IMR-90 (cell line): ENCODE results near the gene RUFY4. TPM values are rescaled to one million over a fixed set of nuclear protein-coding genes. Genes with fewer than 3 reads are reported as not detected.

Source experiments
- ATAC-seq: fragments of 200-7000 bp; cut with Tn5 transposase; 2 replicates; pipeline ENCODE4 v1.9.1; 2020; ENCODE audit warnings: low read depth, mild to moderate bottlenecking, moderate library complexity
- BruUV-seq: library from RNA; stranded (reverse); fragments of 400-500 nt; replicated peaks from 2 replicates; lab custom pipeline; 2021; lab: Mats Ljungman, UMichigan
- CTCF ChIA-PET: fragments of 300-600 bp; formaldehyde crosslinking; extraction: SDS; loops from one replicate; lab custom pipeline; 2021; ENCODE audit warnings: antibody characterized with exemption; lab: Yijun Ruan, JAX
- POLR2A ChIA-PET: fragments of 300-600 bp; sonication (Branson Sonifier 250); formaldehyde crosslinking; loops from one replicate; lab custom pipeline; 2022; ENCODE audit warnings: antibody characterized with exemption; ENCODE audit not compliant: unreplicated experiment; lab: Charles Lee
- DNase-seq: peaks from one replicate; pipeline ENCODE4 v3.0.0; 2013
- H2AFZ ChIP-seq: replicated peaks from 2 replicates; pipeline ENCODE3; 2013; ENCODE audit warnings: low read length, mild to moderate bottlenecking; ENCODE audit not compliant: poor library complexity
- H2AK5ac ChIP-seq: 2 replicates; pipeline ENCODE4 v1.6.1; 2013; ENCODE audit warnings: low read depth, low read length, inconsistent platforms
- H2AK9ac ChIP-seq: replicated peaks from 2 replicates; pipeline ENCODE3; 2013; ENCODE audit warnings: mild to moderate bottlenecking, low read depth, low read length, moderate library complexity; ENCODE audit not compliant: poor library complexity
- H2BK120ac ChIP-seq: 2 replicates; pipeline ENCODE4 v1.6.1; 2013; ENCODE audit warnings: low read depth, low read length, inconsistent platforms
- H2BK15ac ChIP-seq: 3 replicates; pipeline ENCODE4 v1.6.1; 2013; ENCODE audit warnings: low read depth, low read length, inconsistent platforms
- H2BK20ac ChIP-seq: 2 replicates; pipeline ENCODE4 v1.6.1; 2013; ENCODE audit warnings: low read depth, mild to moderate bottlenecking, inconsistent platforms, low read length, moderate library complexity
- H2BK5ac ChIP-seq: 2 replicates; pipeline ENCODE4 v1.6.1; 2013; ENCODE audit warnings: mild to moderate bottlenecking, low read depth, low read length, inconsistent platforms; ENCODE audit not compliant: poor library complexity, severe bottlenecking
- H3K14ac ChIP-seq: replicated peaks from 2 replicates; pipeline ENCODE4 v1.6.1; 2013; ENCODE audit warnings: low read depth, low read length, inconsistent platforms
- H3K18ac ChIP-seq: 2 replicates; pipeline ENCODE4 v1.6.1; 2013; ENCODE audit warnings: low read depth, low read length, control low read depth
- H3K23ac ChIP-seq: 2 replicates; pipeline ENCODE4 v1.6.1; 2013; ENCODE audit warnings: low read depth, low read length, inconsistent platforms
- H3K27ac ChIP-seq: 2 replicates; pipeline ENCODE4 v1.5.1; 2013; ENCODE audit warnings: mild to moderate bottlenecking, control low read depth, low read length; ENCODE audit not compliant: insufficient read depth
- H3K27me3 ChIP-seq: 2 replicates; pipeline ENCODE4 v1.6.1; 2013; ENCODE audit warnings: low read length; ENCODE audit not compliant: control insufficient read depth, insufficient read depth
- H3K36me3 ChIP-seq: 2 replicates; pipeline ENCODE4 v1.6.1; 2013; ENCODE audit warnings: low read length, mixed read lengths; ENCODE audit not compliant: control insufficient read depth, insufficient read depth
- H3K4ac ChIP-seq: 2 replicates; pipeline ENCODE4 v1.6.1; 2013; ENCODE audit warnings: low read depth, low read length, inconsistent platforms
- H3K4me1 ChIP-seq: 2 replicates; pipeline ENCODE4 v1.6.1; 2013; ENCODE audit warnings: low read length, mixed read lengths; ENCODE audit not compliant: control insufficient read depth, insufficient read depth
- H3K4me2 ChIP-seq: 2 replicates; pipeline ENCODE4 v1.6.1; 2013; ENCODE audit warnings: low read depth, mild to moderate bottlenecking, control low read depth, low read length, moderate library complexity
- H3K4me3 ChIP-seq: 2 replicates; pipeline ENCODE4 v1.5.1; 2013; ENCODE audit warnings: low read depth, mild to moderate bottlenecking, control low read depth, low read length, moderate library complexity; ENCODE audit not compliant: insufficient read depth
- H3K56ac ChIP-seq: 2 replicates; pipeline ENCODE4 v1.6.1; 2013; ENCODE audit warnings: low read length, inconsistent platforms; ENCODE audit not compliant: insufficient read depth; ENCODE audit errors: extremely low read depth
- H3K79me1 ChIP-seq, 2 experiments: 2 replicates each; pipeline ENCODE4 v1.6.1; 2013; ENCODE audit warnings: low read length in 2 of 2, inconsistent platforms in 1 of 2, low read depth in 1 of 2
- H3K9ac ChIP-seq: 2 replicates; pipeline ENCODE4 v1.6.1; 2013; ENCODE audit warnings: low read depth, low read length, control low read depth
- H3K9me1 ChIP-seq: 2 replicates; pipeline ENCODE4 v1.6.1; 2013; ENCODE audit warnings: low read length, inconsistent platforms; ENCODE audit not compliant: insufficient read depth
- H3K9me3 ChIP-seq: 2 replicates; pipeline ENCODE4 v1.6.1; 2013; ENCODE audit warnings: low read length; ENCODE audit not compliant: control insufficient read depth, insufficient read depth
- H4K20me1 ChIP-seq: 2 replicates; pipeline ENCODE4 v1.6.1; 2013; ENCODE audit warnings: low read length, inconsistent platforms; ENCODE audit not compliant: insufficient read depth
- H4K5ac ChIP-seq: 2 replicates; pipeline ENCODE4 v1.6.1; 2013; ENCODE audit warnings: mild to moderate bottlenecking, low read depth, low read length, control low read depth
- H4K8ac ChIP-seq, 2 experiments: 2 replicates each; pipeline ENCODE4 v1.6.1; 2013; ENCODE audit warnings: low read depth in 2 of 2, low read length in 2 of 2, control low read depth in 1 of 2, inconsistent platforms in 1 of 2
- H4K91ac ChIP-seq: 2 replicates; pipeline ENCODE4 v1.6.1; 2013; ENCODE audit warnings: low read depth, low read length, inconsistent platforms; ENCODE audit not compliant: insufficient read depth
- MAFK ChIP-seq: IDR thresholded peaks from 2 replicates; pipeline ENCODE4 v1.6.1; 2012; ENCODE audit warnings: low read depth, low read length, improper control_type of control experiment
- WGBS, 2 experiments: methylation state at CpG; one replicate each; pipeline versions ENCODE4 v1.1.5 to v1.1.7; 2013; ENCODE audit warnings: missing lambda C conversion rate in 2 of 2; ENCODE audit not compliant: insufficient read length in 1 of 2; ENCODE audit errors: extremely low coverage in 2 of 2; 5-methylcytosine and 5-hydroxymethylcytosine counted together
- dilution Hi-C: fragments of 300-500 bp; cut with HindIII; formaldehyde crosslinking; loops from one replicate; pipeline ENCODE4 v1.14.3; 2018; ENCODE audit warnings: low sequenced_read_pairs; ENCODE audit not compliant: unreplicated experiment
- in situ Hi-C: fragments of 300-500 bp; cut with MboI; formaldehyde crosslinking; loops from 3 replicates; pipeline ENCODE4 v1.14.3; 2019; ENCODE audit warnings: low sequenced_read_pairs, inconsistent platforms, mixed read lengths
- intact Hi-C: fragments of 100-400 bp; cut with micrococcal nuclease; formaldehyde crosslinking; loops from 2 replicates; pipeline ENCODE4 v1.10.0; 2022
- polyA plus RNA-seq, 3 experiments: library from polyadenylated mRNA; depleted of rRNA; stranded (reverse); fragments of >200 nt; gene quantifications; 2 replicates each; pipeline ENCODE4 v1.2.3, GENCODE V29; 2012; ENCODE audit warnings: low replicate concordance in 1 of 3
- total RNA-seq: library from RNA; depleted of rRNA; stranded (reverse); fragments of >200 nt; gene quantifications from 2 replicates; pipeline ENCODE4 v1.2.3, GENCODE V29; 2012
- TF ChIP-seq, protein P1 (sequence below): fragments of 150-350 bp; IDR thresholded peaks from 2 replicates; pipeline ENCODE4 v1.6.1; 2017; ENCODE audit warnings: mild to moderate bottlenecking, antibody characterized with exemption, low read length, low read depth

The RUFY4 gene
- total and polyA plus RNA-seq, 2 of the 4 experiments (the other 2 are of a cell fraction): not detected

DNA sequence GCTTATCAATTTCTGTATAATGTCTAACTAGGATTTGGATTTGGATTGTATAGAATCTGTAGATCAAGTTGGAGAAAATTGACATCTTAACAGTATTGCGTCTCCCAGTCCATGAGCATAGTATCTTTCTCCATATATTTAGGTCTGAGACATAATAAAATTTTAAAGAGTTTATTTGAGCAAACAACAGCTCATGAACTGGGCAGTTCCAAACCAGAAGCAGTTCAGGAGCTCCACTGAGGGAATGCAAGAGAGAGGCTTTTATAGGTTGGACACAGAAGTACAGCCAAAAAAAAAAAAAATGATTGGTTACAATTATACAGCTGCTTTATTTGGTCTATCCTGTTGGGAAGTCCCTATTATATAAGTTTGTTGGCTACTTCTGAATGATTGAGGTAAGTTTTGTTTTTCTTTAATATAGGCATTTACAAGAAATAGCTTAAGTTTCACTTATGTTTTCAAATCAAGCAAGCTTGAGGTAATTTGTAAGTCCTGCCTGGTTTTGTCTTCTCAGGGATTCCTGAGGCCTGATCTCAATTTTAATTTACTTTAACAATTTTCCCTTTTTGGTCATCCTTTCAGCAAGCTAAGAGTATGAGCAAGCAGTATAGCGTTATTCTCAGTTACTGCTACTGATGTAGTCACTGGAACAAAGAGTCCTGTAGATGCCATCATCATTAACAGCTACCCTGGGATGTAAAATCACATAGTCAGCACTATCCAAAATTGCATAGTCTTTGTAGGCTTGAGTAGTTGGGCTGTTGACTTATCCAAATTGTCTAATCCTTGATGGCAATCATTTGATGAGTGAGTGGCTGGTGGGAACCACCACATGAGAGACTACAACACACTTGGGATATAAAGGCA is 27.5 kb upstream of the RUFY4 start:
- Histone ChIP-seq H3K56ac (no peak overlapping the region), H4K5ac (no peak overlapping the region), H2BK120ac (no peak overlapping the region), H3K27me3 (peaks cover 49% of the 10 kb centered on the region), H3K18ac (no peak overlapping the region), H2AFZ (no peak overlapping the region), H3K9me1 (0 out of 2 replicates have a peak, but pooled peaks cover 8% of the 10 kb centered on the region), H3K23ac (no peak overlapping the region), H4K8ac (no peak overlapping the region), H3K36me3 (no peaks in the 10 kb centered on the region), H3K9ac (no peak overlapping the region), H3K4me3 (no peak overlapping the region), H2AK5ac (no peak overlapping the region), H2BK15ac (no peak overlapping the region), H2BK5ac (no peak overlapping the region), H2BK20ac (no peak overlapping the region), H3K9me3 (peaks cover 10% of the 10 kb centered on the region; the same call in 1 of the 2 replicates), H2AK9ac (no peak overlapping the region), H3K4me1 (no peaks in the 10 kb centered on the region), H3K27ac (no peak overlapping the region), H4K20me1 (0 out of 2 replicates have a peak, but pooled peaks cover 3% of the 10 kb centered on the region), H3K4ac (no peak overlapping the region), H3K79me1 (no peaks in the 10 kb centered on the region), H3K14ac (no peak overlapping the region), H3K4me2 (no peak overlapping the region), H4K91ac (no peak overlapping the region)
- intact Hi-C loops: no loop called here
- dilution Hi-C loops: no loop called here
- ATAC-seq (no peak), DNase-seq (no peak)
- in situ Hi-C loops: no loop called here
- TF ChIP-seq MAFK: peak; percentile 90
- TF ChIP-seq, protein P1, sequence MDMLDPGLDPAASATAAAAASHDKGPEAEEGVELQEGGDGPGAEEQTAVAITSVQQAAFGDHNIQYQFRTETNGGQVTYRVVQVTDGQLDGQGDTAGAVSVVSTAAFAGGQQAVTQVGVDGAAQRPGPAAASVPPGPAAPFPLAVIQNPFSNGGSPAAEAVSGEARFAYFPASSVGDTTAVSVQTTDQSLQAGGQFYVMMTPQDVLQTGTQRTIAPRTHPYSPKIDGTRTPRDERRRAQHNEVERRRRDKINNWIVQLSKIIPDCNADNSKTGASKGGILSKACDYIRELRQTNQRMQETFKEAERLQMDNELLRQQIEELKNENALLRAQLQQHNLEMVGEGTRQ: no peak
- CTCF ChIA-PET: interaction anchor here (1.3 to 1.4 kb wide), 3 partner anchors 27 to 256 kb away, joined by 3 to 10 read pairs (median 4); partner anchors contain the start of gene RUFY4
- BruUV-seq: no TSS peak
- POLR2A ChIA-PET: interaction anchor here (0.6 kb wide), 1 partner anchor 11 kb away, joined by 4 read pairs; no protein-coding TSS in a partner anchor
- WGBS, 2 experiments: no CpG with 5 or more reads among the region's 2 CpGs
